Heart right ventricle (tissue), 16 donors: ENCODE data around the gene ADD3. TPM values are rescaled to one million over a fixed set of nuclear protein-coding genes. Genes with fewer than 3 reads are reported as not detected.

ENCODE experiments used
- ATAC-seq, 8 donors: fragments of 200-7000 bp; cut with Tn5 transposase; one replicate each; pipeline ENCODE4 v1.9.1; 2020; ENCODE audit warnings: mild to moderate bottlenecking in 8 of 8, moderate library complexity in 8 of 8, moderate number of reproducible peaks in 1 of 8
- DNase-seq, 2 donors: peaks; one replicate each; pipeline ENCODE4 v3.0.0-alpha.2; 2020
- H3K27ac ChIP-seq, 10 donors: fragments of 200-600 bp; sonication (generic) in 2 of 10; one replicate each; pipeline versions ENCODE4 v1.5.0 to v1.8.0; 2020 to 2022; ENCODE audit warnings: mild to moderate bottlenecking in 3 of 10
- H3K27me3 ChIP-seq, 7 donors: fragments of 200-600 bp; one replicate each; pipeline ENCODE4 v1.8.0; 2021 to 2022; ENCODE audit warnings: mild to moderate bottlenecking in 2 of 7
- H3K36me3 ChIP-seq, 9 donors: fragments of 200-600 bp; sonication (generic) in 1 of 9; one replicate each; pipeline versions ENCODE4 v1.5.0 to v1.8.0; 2020 to 2022; ENCODE audit warnings: mild to moderate bottlenecking in 2 of 9
- H3K4me1 ChIP-seq, 9 donors: fragments of 200-600 bp; sonication (generic) in 1 of 9; one replicate each; pipeline versions ENCODE4 v1.5.0 to v1.8.0; 2020 to 2022; ENCODE audit warnings: mild to moderate bottlenecking in 4 of 9
- H3K4me3 ChIP-seq, 10 donors: fragments of 200-600 bp; sonication (generic) in 2 of 10; one replicate each; pipeline versions ENCODE4 v1.5.0 to v1.8.0; 2020 to 2022; ENCODE audit warnings: mild to moderate bottlenecking in 7 of 10, moderate library complexity in 2 of 10
- H3K9me3 ChIP-seq, 11 donors: fragments of 200-600 bp in 10 of 11; sonication (generic) in 2 of 11; one replicate each; pipeline versions ENCODE4 v1.5.0 to v1.8.0; 2013 to 2022; ENCODE audit warnings: mild to moderate bottlenecking in 2 of 11, control low read depth in 1 of 11, moderate library complexity in 1 of 11
- CTCF ChIP-seq, 9 donors: fragments of 200-600 bp; sonication (generic) in 2 of 9; IDR thresholded peaks; one replicate each; pipeline versions ENCODE4 v1.5.0 to v1.8.0; 2021 to 2022; ENCODE audit warnings: antibody characterized with exemption in 9 of 9, mild to moderate bottlenecking in 5 of 9, moderate library complexity in 1 of 9
- WGBS, 2 donors: extraction: QIAGEN DNeasy Blood & Tissue Kit; methylation state at CpG; one replicate each; pipeline ENCODE4 v1.1.7; 2013; ENCODE audit warnings: inconsistent platforms in 1 of 2; 5-methylcytosine and 5-hydroxymethylcytosine counted together
- intact Hi-C, 10 donors: fragments of 100-400 bp; cut with DNase I; formaldehyde crosslinking; loops; one replicate each; pipeline versions ENCODE4 v1.11.1 to v1.14.2; 2022
- polyA plus RNA-seq, 2 donors: library from polyadenylated mRNA; stranded (reverse); fragments of 200-250 nt; gene quantifications; one replicate each; pipeline ENCODE4 v1.2.3, GENCODE V29; 2013
- total RNA-seq, 10 donors: library from RNA; stranded (reverse); fragmentation: NEBNext Ultra II Directional in 3 of 10; extraction: Animal tissue kit (Norgen Biotek cat#: 25700) in 3 of 10; gene quantifications; one replicate each; pipeline versions ENCODE4 v1.2.1 to v1.2.4, GENCODE V29; 2021 to 2023
- donor health status: Arrhythmogenic right ventricular cardiomyopathy.
- donor health status: ischemic (EF 13 %, LVEDD 7.1; RV severe dilation, severe dysfunction).
- donor health status: healthy with polysubstance abuse.
- donor health status: DM: no; HTN: yes; CAD: no.
- donor health status: DM: no; HTN: no; CAD: no.
- donor health status: ischemic (EF 25% LVEDD 6.9; RV normal size, moderate dysfunction).
- donor health status: ischemic (EF 25% LVEDD 5.7; RV mildly dilated, moderate dysfunction).
- donor health status: healthy.
- donor health status: DM: yes; HTN: yes; CAD: no.
- donor health status: Ischemic cardiomyopathy.
- donor health status: ischemic (EF 35%, LVEDD 5.7; RV mildly dilated, moderate dysfunction).
- donor health status: nonischemic (EF 11% LVEDD 7.7; RV severe dilation, severe dysfunction).
- donor health status: DM: yes; HTN: yes; CAD: no.
- donor health status: PGD.
- donor health status: ischemic (EF 29% LVEDD 5.4; RV normal size, mild dysfunction).
- donor health status: nonischemic (EF 23%, LVEDD 6.1; RV moderate dilation, normal function).

Gene ADD3
- total and polyA plus RNA-seq, 12 donors, result 28.0 to 106 (median 87.8) TPM

DNA sequence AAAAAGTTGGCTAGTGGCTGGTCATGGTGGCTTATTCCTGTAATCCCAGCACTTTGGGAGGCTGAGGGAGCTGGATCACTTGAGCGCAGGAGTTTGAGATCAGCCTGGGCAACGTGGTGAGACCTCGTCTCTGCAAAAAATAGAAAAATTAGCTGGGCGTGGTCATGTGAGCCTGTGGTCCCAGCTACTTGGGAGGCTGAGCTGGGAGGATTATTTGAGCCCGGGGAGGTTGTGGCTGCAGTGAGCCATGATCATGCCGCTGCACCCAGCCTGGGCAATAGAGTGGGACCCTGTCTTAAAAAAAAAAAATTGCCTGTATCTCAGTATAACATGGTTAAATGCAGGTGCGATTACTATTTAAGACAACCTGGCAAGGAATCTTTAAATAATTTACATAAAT lies 61.0 kb downstream of the ADD3 start:
- no peaks in the 10 kb centered on the region for H3K36me3 ChIP-seq
- no peak overlapping the region for H3K4me3 ChIP-seq
- H3K27me3 ChIP-seq, result no peaks in the 10 kb centered on the region
- no peaks in the 10 kb centered on the region for H3K9me3 ChIP-seq
- no peak for ATAC-seq
- 80 to 82% methylated on average over 7 of the region's 7 CpGs for WGBS, 2 donors
- H3K4me1 ChIP-seq, result peaks cover 3 to 90% (median 78%) of the 10 kb centered on the region in 9 donors
- intact Hi-C loops, result no loop called here
- DNase-seq, result no peak
- no peak for TF ChIP-seq CTCF (IDR thresholded peaks at IDR 0.05)
- peak overlapping the region in 9 of 10 donors; percentile 33 to 90 (median 72) for H3K27ac ChIP-seq

- H3K4me3 ChIP-seq, result peak overlapping the region in 6 of 10 donors; percentile 0 to 21 (median 6)
- peaks cover 3 to 90% (median 79%) of the 10 kb centered on the region in 9 donors for H3K4me1 ChIP-seq
- H3K27ac ChIP-seq, result peak overlapping the region; percentile 20 to 90 (median 72)
- DNase-seq (no peak), ATAC-seq (peak in 7 of 8 donors; percentile 25 to 71 (median 44))
- intact Hi-C loops, result no loop called here
- no peak for TF ChIP-seq CTCF (IDR thresholded peaks at IDR 0.05)
- H3K9me3 ChIP-seq, result no peaks in the 10 kb centered on the region
- H3K27me3 ChIP-seq, result no peaks in the 10 kb centered on the region
- WGBS, 2 donors, result 8 to 14% methylated on average over 1 of the region's 1 CpG
- H3K36me3 ChIP-seq, result no peaks in the 10 kb centered on the region
Observed at GRCh38 chr10:110069502-110069982, 61.8 kb downstream of the ADD3 start.

GRCh38 chr10:110073896-110074295 lies 66.1 kb downstream of the ADD3 start:
- Histone ChIP-seq H3K4me1 (peaks cover 2 to 99% (median 95%) of the 10 kb centered on the region in 9 donors), H3K27ac (peak overlapping the region in 9 of 10 donors; percentile 52 to 92 (median 83))
- TF ChIP-seq CTCF (IDR thresholded peaks at IDR 0.05), result no peak

DNA sequence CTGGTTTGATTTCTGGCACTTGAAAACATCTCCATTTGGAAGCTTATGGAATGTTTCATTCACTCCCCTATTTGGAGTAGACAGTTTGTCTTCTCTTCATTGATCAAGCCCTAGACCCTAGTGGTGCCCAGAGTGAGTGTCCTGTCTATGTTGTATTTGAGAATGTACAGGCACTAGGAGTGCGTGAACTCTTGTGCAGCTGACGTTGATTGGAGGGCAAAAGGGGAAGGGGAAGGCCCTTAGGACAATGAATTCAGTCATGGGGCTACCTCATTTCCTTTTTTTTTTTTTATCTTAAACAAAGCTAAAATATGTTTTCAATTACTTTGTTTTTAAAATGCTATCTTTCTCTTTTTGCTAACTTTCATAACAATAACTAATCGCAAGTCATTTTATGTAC lies 66.5 kb downstream of the ADD3 start:
- peak in 5 of 8 donors; percentile 20 to 52 (median 27) for ATAC-seq
- no peak for DNase-seq
- TF ChIP-seq CTCF (IDR thresholded peaks at IDR 0.05), result no peak
- intact Hi-C loops, result loop anchor here in 3 of 10 donors (5.0 to 10.0 kb wide), 3 partner anchors 59 to 189 kb away; partner anchors contain the start of gene ADD3 (in 1 of the 3)
- peaks cover 2 to 97% (median 94%) of the 10 kb centered on the region in 9 donors for H3K4me1 ChIP-seq
- WGBS, 2 donors, result 33 to 37% methylated on average over 3 of the region's 3 CpGs
- H3K4me3 ChIP-seq, result no peak overlapping the region
- H3K9me3 ChIP-seq, result no peaks in the 10 kb centered on the region
- H3K36me3 ChIP-seq, result no peaks in the 10 kb centered on the region
- H3K27ac ChIP-seq, result peak overlapping the region in 9 of 10 donors; percentile 52 to 92 (median 83)
- no peaks in the 10 kb centered on the region for H3K27me3 ChIP-seq

More at GRCh38 chr10:110073896-110074295, 66.1 kb downstream of the ADD3 start:
- WGBS, 2 donors, result 38 to 42% methylated on average over 2 of the region's 2 CpGs
- no peaks in the 10 kb centered on the region for H3K9me3 ChIP-seq
- no peak overlapping the region for H3K4me3 ChIP-seq
- H3K27me3 ChIP-seq, result no peaks in the 10 kb centered on the region
- no peak for DNase-seq
- intact Hi-C loops, result loop anchor here in 3 of 10 donors (5.0 to 10.0 kb wide), 3 partner anchors 59 to 189 kb away; partner anchors contain the start of gene ADD3 (in 1 of the 3)
- H3K36me3 ChIP-seq, result no peaks in the 10 kb centered on the region
- no peak for ATAC-seq
